ENCODE data around the gene PEX1. TPM values are rescaled to one million over a fixed set of nuclear protein-coding genes. Genes with fewer than 3 reads are reported as not detected.

PEX1 gene
- total RNA-seq, 1 donor from 2014 or later, result 26.8 TPM

DNA sequence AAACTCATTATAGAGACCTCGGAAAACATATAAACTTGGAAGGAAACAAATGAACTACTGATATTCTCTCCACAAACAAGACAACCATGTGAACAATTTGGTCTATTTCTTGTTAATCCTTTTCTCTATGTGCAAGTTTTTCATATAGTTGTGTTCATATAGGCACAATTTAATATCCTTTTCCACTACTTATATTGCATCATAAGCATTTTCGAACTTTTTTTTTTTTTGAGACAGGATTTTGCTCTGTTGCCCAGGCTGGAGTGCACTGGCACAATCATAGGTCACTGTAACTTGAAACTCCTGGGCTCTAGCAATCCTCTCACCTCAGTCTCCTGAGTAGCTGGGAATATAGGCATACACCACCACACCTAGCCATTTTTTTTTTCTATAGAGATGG, 5.2 kb downstream of the PEX1 start:
- H3K9me3 Mint-ChIP-seq (ENCODE audit: low read depth), result no peaks in the 10 kb centered on the region
- no peaks in the 10 kb centered on the region for H3K36me3 Mint-ChIP-seq (ENCODE audit: insufficient read depth)
- no peak overlapping the region for H3K27ac Mint-ChIP-seq
- no peak for TF ChIP-seq CTCF (IDR thresholded peaks at IDR 0.05; ENCODE audit: unreplicated experiment)
- no peak overlapping the region for H3K4me3 Mint-ChIP-seq (ENCODE audit: low read depth)
- H3K27me3 Mint-ChIP-seq, result no peaks in the 10 kb centered on the region
- no peak for DNase-seq (ENCODE audit: low spot score, unreplicated experiment)
- peaks cover 11% of the 10 kb centered on the region for H3K4me1 Mint-ChIP-seq (ENCODE audit: low read depth)

GRCh38 chr7:92520024-92520423, 8.3 kb downstream of the PEX1 start:
- H3K27ac Mint-ChIP-seq, result peak overlapping the region; percentile 68
- TF ChIP-seq CTCF (IDR thresholded peaks at IDR 0.05; ENCODE audit: unreplicated experiment), result no peak
- H3K27me3 Mint-ChIP-seq, result no peaks in the 10 kb centered on the region
- H3K4me3 Mint-ChIP-seq (ENCODE audit: low read depth), result no peak overlapping the region
- no peaks in the 10 kb centered on the region for H3K9me3 Mint-ChIP-seq (ENCODE audit: low read depth)
- no peak for DNase-seq (ENCODE audit: low spot score, unreplicated experiment)
- peaks cover 8% of the 10 kb centered on the region for H3K36me3 Mint-ChIP-seq (ENCODE audit: insufficient read depth)
- no peaks in the 10 kb centered on the region for H3K4me1 Mint-ChIP-seq (ENCODE audit: low read depth)

- Mint-ChIP-seq H3K27me3 (no peaks in the 10 kb centered on the region), H3K9me3 (ENCODE audit: low read depth) (no peaks in the 10 kb centered on the region), H3K4me1 (ENCODE audit: low read depth) (no peaks in the 10 kb centered on the region), H3K27ac (no peak overlapping the region), H3K36me3 (ENCODE audit: insufficient read depth) (peaks cover 10% of the 10 kb centered on the region), H3K4me3 (ENCODE audit: low read depth) (no peak overlapping the region)
- no peak for TF ChIP-seq CTCF (IDR thresholded peaks at IDR 0.05; ENCODE audit: unreplicated experiment)
- no peak for DNase-seq (ENCODE audit: low spot score, unreplicated experiment)
Measured at GRCh38 chr7:92517631-92518030, 10.7 kb downstream of the PEX1 start.

DNA sequence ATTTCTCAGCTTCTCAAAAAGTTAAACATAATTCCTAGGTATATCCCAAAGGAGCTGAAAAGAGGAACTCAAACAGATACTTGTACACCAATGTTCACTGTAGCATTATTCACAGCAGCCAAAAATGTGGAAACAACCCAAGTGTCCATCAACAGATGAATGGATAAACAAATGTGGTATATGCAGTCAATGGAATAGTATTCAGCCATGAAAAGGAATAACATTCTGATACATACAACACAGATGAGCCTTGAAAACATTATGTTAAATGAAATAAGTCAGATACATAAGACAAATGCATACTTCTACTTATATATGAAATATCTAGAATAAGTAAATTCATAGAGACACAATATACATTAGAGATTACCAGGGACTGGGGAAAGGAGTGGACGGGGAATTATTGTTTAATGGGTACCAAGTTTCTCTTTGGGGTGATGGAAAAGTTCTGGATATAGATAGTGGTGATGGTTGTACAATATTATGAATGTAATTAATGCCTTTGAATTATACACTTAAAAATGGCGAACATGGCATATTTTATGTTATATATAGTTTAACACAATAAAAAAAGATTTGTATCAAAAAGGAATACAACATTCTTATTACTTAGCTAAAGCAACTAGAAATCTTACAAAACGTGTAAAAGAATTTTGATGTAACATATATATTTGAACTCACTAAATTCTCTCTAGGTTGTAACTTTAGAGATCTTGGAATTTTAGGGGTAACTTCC, 15.0 kb downstream of the PEX1 start:
- no peak overlapping the region for H3K27ac Mint-ChIP-seq
- H3K27me3 Mint-ChIP-seq, result no peaks in the 10 kb centered on the region
- no peaks in the 10 kb centered on the region for H3K9me3 Mint-ChIP-seq (ENCODE audit: low read depth)
- no peak overlapping the region for H3K4me3 Mint-ChIP-seq (ENCODE audit: low read depth)
- no peak for DNase-seq (ENCODE audit: low spot score, unreplicated experiment)
- H3K4me1 Mint-ChIP-seq (ENCODE audit: low read depth), result no peaks in the 10 kb centered on the region
- no peak for TF ChIP-seq CTCF (IDR thresholded peaks at IDR 0.05; ENCODE audit: unreplicated experiment)
- peaks cover 10% of the 10 kb centered on the region for H3K36me3 Mint-ChIP-seq (ENCODE audit: insufficient read depth)

GRCh38 chr7:92508946-92509345, 19.4 kb downstream of the PEX1 start:
- no peak for DNase-seq (ENCODE audit: low spot score, unreplicated experiment)
- Mint-ChIP-seq H3K9me3 (ENCODE audit: low read depth) (no peaks in the 10 kb centered on the region), H3K27me3 (no peaks in the 10 kb centered on the region), H3K36me3 (ENCODE audit: insufficient read depth) (peaks cover 6% of the 10 kb centered on the region), H3K27ac (no peak overlapping the region), H3K4me1 (ENCODE audit: low read depth) (no peaks in the 10 kb centered on the region), H3K4me3 (ENCODE audit: low read depth) (no peak overlapping the region)
- TF ChIP-seq CTCF (IDR thresholded peaks at IDR 0.05; ENCODE audit: unreplicated experiment), result no peak
